ENCODE results near the gene SETD5. TPM values are rescaled to one million over a fixed set of nuclear protein-coding genes. Genes with fewer than 3 reads are reported as not detected.

The SETD5 gene
- total RNA-seq, 2 donors from 2014 or later, result 89.1 to 91.3 TPM

GRCh38 chr3:9377981-9378380 lies 19.4 kb upstream of the SETD5 start:
- intact Hi-C loops (cut with DNase I), result no loop called here
- no peak overlapping the region for H3K4me3 ChIP-seq
- no peak for TF ChIP-seq CTCF (IDR thresholded peaks at IDR 0.05)
- H3K9me3 ChIP-seq, result no peaks in the 10 kb centered on the region
- DNase-seq, result no peak
- no peaks in the 10 kb centered on the region for H3K27me3 ChIP-seq
- no peak overlapping the region for H3K27ac ChIP-seq
- H3K9ac ChIP-seq (ENCODE audit: low read depth in 2 of 2, low read length in 2 of 2), result no peak overlapping the region
- H3K36me3 ChIP-seq, result peaks cover 9% of the 10 kb centered on the region
- H3K4me1 ChIP-seq, result no peaks in the 10 kb centered on the region

GRCh38 chr3:9379327-9379726 lies 18.1 kb upstream of the SETD5 start:
- intact Hi-C loops (cut with DNase I), result no loop called here
- H3K27me3 ChIP-seq, result no peaks in the 10 kb centered on the region
- no peak overlapping the region for H3K4me3 ChIP-seq
- TF ChIP-seq CTCF (IDR thresholded peaks at IDR 0.05), result no peak
- H3K9me3 ChIP-seq, result no peaks in the 10 kb centered on the region
- no peak for DNase-seq
- no peak overlapping the region for H3K27ac ChIP-seq
- no peaks in the 10 kb centered on the region for H3K4me1 ChIP-seq
- H3K36me3 ChIP-seq, result peaks cover 16% of the 10 kb centered on the region
- no peak overlapping the region for H3K9ac ChIP-seq (ENCODE audit: low read depth in 2 of 2, low read length in 2 of 2)

GRCh38 chr3:9380014-9380413 lies 17.4 kb upstream of the SETD5 start:
- H3K4me1 ChIP-seq, result no peaks in the 10 kb centered on the region
- intact Hi-C loops (cut with DNase I), result no loop called here
- no peak for DNase-seq
- H3K27me3 ChIP-seq, result no peaks in the 10 kb centered on the region
- no peak overlapping the region for H3K27ac ChIP-seq
- H3K9me3 ChIP-seq, result no peaks in the 10 kb centered on the region
- peaks cover 9% of the 10 kb centered on the region for H3K36me3 ChIP-seq
- H3K4me3 ChIP-seq, result no peak overlapping the region
- no peak overlapping the region for H3K9ac ChIP-seq (ENCODE audit: low read depth in 2 of 2, low read length in 2 of 2)
- TF ChIP-seq CTCF (IDR thresholded peaks at IDR 0.05), result no peak

- DNase-seq, result no peak
- Histone ChIP-seq H3K4me3 (no peak overlapping the region), H3K9ac (ENCODE audit: low read depth in 2 of 2, low read length in 2 of 2) (no peak overlapping the region), H3K36me3 (peaks cover 30% of the 10 kb centered on the region), H3K4me1 (no peaks in the 10 kb centered on the region), H3K27ac (no peak overlapping the region), H3K9me3 (no peaks in the 10 kb centered on the region), H3K27me3 (no peaks in the 10 kb centered on the region)
- no peak for TF ChIP-seq CTCF (IDR thresholded peaks at IDR 0.05)
- intact Hi-C loops (cut with DNase I), result no loop called here
These were observed 13.1 kb upstream of the SETD5 start for GRCh38 chr3:9384141-9384828.

GRCh38 chr3:9385187-9386077 lies 12.0 kb upstream of the SETD5 start:
- no peak for DNase-seq
- no peaks in the 10 kb centered on the region for H3K9me3 ChIP-seq
- peaks cover 38% of the 10 kb centered on the region for H3K36me3 ChIP-seq
- no peaks in the 10 kb centered on the region for H3K27me3 ChIP-seq
- H3K4me1 ChIP-seq, result no peaks in the 10 kb centered on the region
- no peak overlapping the region for H3K4me3 ChIP-seq
- intact Hi-C loops (cut with DNase I), result loop anchor here (5.0 kb wide), 1 partner anchor 57 kb away; no protein-coding TSS in a partner anchor
- H3K9ac ChIP-seq (ENCODE audit: low read depth in 2 of 2, low read length in 2 of 2), result no peak overlapping the region
- H3K27ac ChIP-seq, result no peak overlapping the region
- TF ChIP-seq CTCF (IDR thresholded peaks at IDR 0.05), result no peak
